SK-N-SH treated with all-trans-retinoic acid at 6 μM for 48 hours (cell line): ENCODE measurements around the gene CUBN.

Experiments
- BACH2 ChIP-seq: fragments of 250-450 bp; sonication (Bioruptor Pico); IDR thresholded peaks from 2 replicates; pipeline ENCODE4 v1.9.0; 2021; ENCODE audit warnings: mild to moderate bottlenecking, borderline replicate concordance
- GLIS3 ChIP-seq: fragments of 250-450 bp; sonication (Bioruptor Pico); IDR thresholded peaks from 2 replicates; pipeline ENCODE4 v1.5.0; 2020; ENCODE audit warnings: mild to moderate bottlenecking, moderate library complexity
- PATZ1 ChIP-seq: fragments of 250-450 bp; sonication (Bioruptor Pico); IDR thresholded peaks from 2 replicates; pipeline ENCODE4 v1.8.0; 2020; ENCODE audit warnings: mild to moderate bottlenecking, moderate library complexity, borderline replicate concordance
- POU6F1 ChIP-seq: fragments of 250-450 bp; sonication (Bioruptor Pico); IDR thresholded peaks from 2 replicates; pipeline ENCODE4 v1.8.0; 2021; ENCODE audit warnings: low read depth, mild to moderate bottlenecking, moderate library complexity, borderline replicate concordance
- TCF4 ChIP-seq: fragments of 250-450 bp; sonication (Bioruptor Pico); IDR thresholded peaks from 2 replicates; pipeline ENCODE4 v1.8.0; 2021; ENCODE audit warnings: mild to moderate bottlenecking, moderate library complexity, borderline replicate concordance
- ZFP30 ChIP-seq: fragments of 450-650 bp; formaldehyde crosslinking; IDR thresholded peaks from 2 replicates; pipeline ENCODE4 v1.5.0; 2022; ENCODE audit warnings: mild to moderate bottlenecking, moderate library complexity
- ZNF8 ChIP-seq: fragments of 450-650 bp; formaldehyde crosslinking; IDR thresholded peaks from 2 replicates; pipeline ENCODE4 v1.5.0; 2020; ENCODE audit warnings: mild to moderate bottlenecking, moderate library complexity
- TF ChIP-seq, protein P1 (sequence below): fragments of 250-450 bp; sonication (Bioruptor Pico); IDR thresholded peaks from 2 replicates; pipeline ENCODE4 v1.5.0; 2020; ENCODE audit warnings: mild to moderate bottlenecking, moderate library complexity

DNA sequence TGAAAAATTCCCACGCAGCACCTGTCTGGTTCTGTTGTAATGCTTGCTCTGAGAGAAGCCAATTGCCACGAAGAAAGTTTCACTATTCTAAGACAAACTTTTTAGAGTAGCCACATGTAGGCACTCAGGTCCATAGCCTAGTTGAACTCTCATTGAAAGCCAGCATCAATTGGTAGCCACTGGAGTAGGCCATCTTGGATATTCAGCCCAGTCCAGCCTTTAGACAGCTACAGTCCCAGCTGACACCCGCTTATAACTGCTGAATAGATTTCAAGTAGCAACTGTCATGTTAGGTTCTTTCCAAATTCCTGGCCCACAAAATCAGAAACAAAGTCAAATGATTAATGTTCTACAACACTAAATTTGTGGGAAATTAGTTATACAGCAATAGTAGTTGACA lies 31.6 kb downstream of the CUBN start:
- TF ChIP-seq GLIS3 (CRISPR knock-in tag) (no peak), POU6F1 (no peak), ZFP30 (CRISPR knock-in tag) (no peak), ZNF8 (CRISPR knock-in tag) (no peak), PATZ1 (CRISPR knock-in tag) (no peak), BACH2 (CRISPR knock-in tag) (no peak), TCF4 (CRISPR knock-in tag) (no peak)
- TF ChIP-seq, protein P1, sequence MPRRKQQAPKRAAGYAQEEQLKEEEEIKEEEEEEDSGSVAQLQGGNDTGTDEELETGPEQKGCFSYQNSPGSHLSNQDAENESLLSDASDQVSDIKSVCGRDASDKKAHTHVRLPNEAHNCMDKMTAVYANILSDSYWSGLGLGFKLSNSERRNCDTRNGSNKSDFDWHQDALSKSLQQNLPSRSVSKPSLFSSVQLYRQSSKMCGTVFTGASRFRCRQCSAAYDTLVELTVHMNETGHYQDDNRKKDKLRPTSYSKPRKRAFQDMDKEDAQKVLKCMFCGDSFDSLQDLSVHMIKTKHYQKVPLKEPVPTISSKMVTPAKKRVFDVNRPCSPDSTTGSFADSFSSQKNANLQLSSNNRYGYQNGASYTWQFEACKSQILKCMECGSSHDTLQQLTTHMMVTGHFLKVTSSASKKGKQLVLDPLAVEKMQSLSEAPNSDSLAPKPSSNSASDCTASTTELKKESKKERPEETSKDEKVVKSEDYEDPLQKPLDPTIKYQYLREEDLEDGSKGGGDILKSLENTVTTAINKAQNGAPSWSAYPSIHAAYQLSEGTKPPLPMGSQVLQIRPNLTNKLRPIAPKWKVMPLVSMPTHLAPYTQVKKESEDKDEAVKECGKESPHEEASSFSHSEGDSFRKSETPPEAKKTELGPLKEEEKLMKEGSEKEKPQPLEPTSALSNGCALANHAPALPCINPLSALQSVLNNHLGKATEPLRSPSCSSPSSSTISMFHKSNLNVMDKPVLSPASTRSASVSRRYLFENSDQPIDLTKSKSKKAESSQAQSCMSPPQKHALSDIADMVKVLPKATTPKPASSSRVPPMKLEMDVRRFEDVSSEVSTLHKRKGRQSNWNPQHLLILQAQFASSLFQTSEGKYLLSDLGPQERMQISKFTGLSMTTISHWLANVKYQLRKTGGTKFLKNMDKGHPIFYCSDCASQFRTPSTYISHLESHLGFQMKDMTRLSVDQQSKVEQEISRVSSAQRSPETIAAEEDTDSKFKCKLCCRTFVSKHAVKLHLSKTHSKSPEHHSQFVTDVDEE (CRISPR knock-in tag) = no peak
